WTC11 (cell line): ENCODE measurements around the gene NUSAP1. TPM values are rescaled to one million over a fixed set of nuclear protein-coding genes. Genes with fewer than 3 reads are reported as not detected.

Experiments used
- ATAC-seq: fragments of 200-7000 bp; cut with Tn5 transposase; 2 replicates; pipeline ENCODE4 v1.10.0; 2021; ENCODE audit warnings: mild to moderate bottlenecking, moderate library complexity
- CTCF ChIA-PET: fragments of 300-600 bp; sonication (Branson Sonifier 250); formaldehyde crosslinking; loops from one replicate; lab custom pipeline; 2021; ENCODE audit warnings: antibody characterized with exemption; lab: Charles Lee
- POLR2A ChIA-PET: fragments of 350-600 bp; sonication (Branson Sonifier 250); formaldehyde crosslinking; loops from one replicate; lab custom pipeline; 2021; ENCODE audit warnings: antibody characterized with exemption; lab: Charles Lee
- DNase-seq: peaks from one replicate; pipeline ENCODE4 v3.0.0; 2021; ENCODE audit warnings: low spot score
- H3K27ac Mint-ChIP-seq: 2 replicates; pipeline ENCODE4 v1.8.0; 2021; ENCODE audit warnings: mixed read lengths
- H3K27me3 Mint-ChIP-seq: 2 replicates; pipeline ENCODE4 v1.8.0; 2021; ENCODE audit warnings: low read depth, mild to moderate bottlenecking, moderate library complexity, mixed read lengths
- H3K36me3 Mint-ChIP-seq: 2 replicates; pipeline ENCODE4 v1.8.0; 2021; ENCODE audit warnings: mixed read lengths
- H3K4me1 Mint-ChIP-seq: 2 replicates; pipeline ENCODE4 v1.8.0; 2022; ENCODE audit warnings: mixed read lengths
- H3K4me3 Mint-ChIP-seq: 2 replicates; pipeline ENCODE4 v1.8.0; 2021; ENCODE audit warnings: mild to moderate bottlenecking, moderate library complexity, mixed read lengths
- H3K9me3 Mint-ChIP-seq: 2 replicates; pipeline ENCODE4 v1.8.0; 2021; ENCODE audit warnings: mixed read lengths
- CBFB ChIP-seq: sonication (generic); formaldehyde crosslinking; IDR thresholded peaks from 2 replicates; pipeline ENCODE4 v1.8.1; 2022; ENCODE audit warnings: mild to moderate bottlenecking, low read depth, missing genetic modification reagents
- CTCF ChIP-seq: fragments of 200-600 bp; IDR thresholded peaks from 2 replicates; pipeline ENCODE4 v1.8.0; 2022; ENCODE audit warnings: antibody characterized with exemption
- E2F4 ChIP-seq: sonication (generic); formaldehyde crosslinking; IDR thresholded peaks from 2 replicates; pipeline ENCODE4 v1.8.1; 2022; ENCODE audit warnings: low read depth, mild to moderate bottlenecking, moderate library complexity, missing genetic modification reagents, borderline replicate concordance
- E2F5 ChIP-seq: sonication (generic); formaldehyde crosslinking; IDR thresholded peaks from 2 replicates; pipeline ENCODE4 v1.8.1; 2022; ENCODE audit warnings: mild to moderate bottlenecking, moderate library complexity, missing genetic modification reagents
- ELF4 ChIP-seq: sonication (generic); formaldehyde crosslinking; IDR thresholded peaks from 2 replicates; pipeline ENCODE4 v1.8.1; 2022; ENCODE audit warnings: low read depth, mild to moderate bottlenecking, moderate library complexity, missing genetic modification reagents
- EMX1 ChIP-seq: fragments of 250-450 bp; sonication (Bioruptor Pico); IDR thresholded peaks from 2 replicates; pipeline ENCODE4 v1.8.0; 2021; ENCODE audit warnings: mild to moderate bottlenecking
- ESRRA ChIP-seq: sonication (generic); formaldehyde crosslinking; IDR thresholded peaks from 2 replicates; pipeline ENCODE4 v1.8.1; 2022; ENCODE audit warnings: mild to moderate bottlenecking, missing genetic modification reagents, borderline replicate concordance
- ETV6 ChIP-seq: sonication (generic); formaldehyde crosslinking; IDR thresholded peaks from 2 replicates; pipeline ENCODE4 v1.8.1; 2022; ENCODE audit warnings: mild to moderate bottlenecking, missing genetic modification reagents
- GABPB1 ChIP-seq: sonication (generic); formaldehyde crosslinking; IDR thresholded peaks from 2 replicates; pipeline ENCODE4 v1.8.1; 2023; ENCODE audit warnings: mild to moderate bottlenecking, missing genetic modification reagents
- GTF2I ChIP-seq: fragments of 250-450 bp; sonication (Bioruptor Pico); conservative IDR thresholded peaks from 2 replicates; pipeline ENCODE4 v1.4.0; 2021; ENCODE audit warnings: mild to moderate bottlenecking
- IRF1 ChIP-seq: sonication (generic); formaldehyde crosslinking; IDR thresholded peaks from 2 replicates; pipeline ENCODE4 v1.8.0; 2023; ENCODE audit warnings: missing genetic modification reagents
- MYBL2 ChIP-seq: sonication (generic); formaldehyde crosslinking; IDR thresholded peaks from 2 replicates; pipeline ENCODE4 v1.8.1; 2023; ENCODE audit warnings: mild to moderate bottlenecking, moderate library complexity, missing genetic modification reagents
- NR1H2 ChIP-seq: sonication (generic); formaldehyde crosslinking; IDR thresholded peaks from 2 replicates; pipeline ENCODE4 v1.9.0; 2021; ENCODE audit warnings: mild to moderate bottlenecking, moderate library complexity, missing genetic modification reagents
- NR3C1 ChIP-seq: sonication (generic); formaldehyde crosslinking; conservative IDR thresholded peaks from 2 replicates; pipeline ENCODE4 v1.8.1; 2023; ENCODE audit warnings: low read depth, mild to moderate bottlenecking, missing genetic modification reagents
- OVOL2 ChIP-seq: fragments of 250-450 bp; sonication (Bioruptor Pico); IDR thresholded peaks from 2 replicates; pipeline ENCODE4 v1.9.0; 2021; ENCODE audit warnings: mild to moderate bottlenecking, borderline replicate concordance
- RELA ChIP-seq: sonication (generic); formaldehyde crosslinking; IDR thresholded peaks from 2 replicates; pipeline ENCODE4 v1.8.1; 2022; ENCODE audit warnings: missing genetic modification reagents, mild to moderate bottlenecking, borderline replicate concordance
- RORB ChIP-seq: fragments of 250-450 bp; sonication (Bioruptor Pico); IDR thresholded peaks from 2 replicates; pipeline ENCODE4 v1.9.0; 2021; ENCODE audit warnings: mild to moderate bottlenecking
- SMAD3 ChIP-seq: sonication (generic); formaldehyde crosslinking; IDR thresholded peaks from 2 replicates; pipeline ENCODE4 v1.8.0; 2022; ENCODE audit warnings: missing genetic modification reagents, mild to moderate bottlenecking, borderline replicate concordance
- ZBTB21 ChIP-seq: sonication (generic); formaldehyde crosslinking; IDR thresholded peaks from 2 replicates; pipeline ENCODE4 v1.8.1; 2023; ENCODE audit warnings: mild to moderate bottlenecking, missing genetic modification reagents, borderline replicate concordance
- ZBTB43 ChIP-seq: sonication (generic); formaldehyde crosslinking; IDR thresholded peaks from 2 replicates; pipeline ENCODE4 v1.8.1; 2023; ENCODE audit warnings: mild to moderate bottlenecking, missing genetic modification reagents
- ZNF232 ChIP-seq: sonication (generic); formaldehyde crosslinking; IDR thresholded peaks from 2 replicates; pipeline ENCODE4 v1.8.0; 2022; ENCODE audit warnings: mild to moderate bottlenecking, missing genetic modification reagents
- ZNF317 ChIP-seq: sonication (generic); formaldehyde crosslinking; IDR thresholded peaks from 2 replicates; pipeline ENCODE4 v1.8.1; 2023; ENCODE audit warnings: low read depth, mild to moderate bottlenecking, moderate library complexity, missing genetic modification reagents, borderline replicate concordance
- ZNF396 ChIP-seq: fragments of 250-450 bp; sonication (Bioruptor Pico); IDR thresholded peaks from 2 replicates; pipeline ENCODE4 v1.8.0; 2021; ENCODE audit warnings: mild to moderate bottlenecking, moderate library complexity, borderline replicate concordance
- ZNF416 ChIP-seq: fragments of 250-450 bp; sonication (Bioruptor Pico); IDR thresholded peaks from 2 replicates; pipeline ENCODE4 v1.9.0; 2021; ENCODE audit warnings: mild to moderate bottlenecking, inconsistent platforms
- ZNF532 ChIP-seq: fragments of 250-450 bp; sonication (Bioruptor Pico); IDR thresholded peaks from 2 replicates; pipeline ENCODE4 v1.9.0; 2021; ENCODE audit warnings: mild to moderate bottlenecking, borderline replicate concordance
- total RNA-seq: library from RNA; stranded (reverse); gene quantifications from 3 replicates; pipeline ENCODE4 v1.2.3, GENCODE V29; 2021

The NUSAP1 gene
- total RNA-seq, 1 experiment from 2014 or later = 135 TPM

- TF ChIP-seq E2F5 (CRISPR knock-in tag) = no peak
- TF ChIP-seq ELF4 (CRISPR knock-in tag) = no peak
- TF ChIP-seq E2F4 (CRISPR knock-in tag) = no peak
- no peak for TF ChIP-seq ESRRA (CRISPR knock-in tag)
- no peak for TF ChIP-seq ZBTB21 (CRISPR knock-in tag)
- TF ChIP-seq IRF1 (CRISPR knock-in tag) = no peak
Observed at GRCh38 chr15:41285285-41285684, 47.4 kb upstream of the NUSAP1 start (continued).

- peak overlapping the region; percentile 28 for H3K27ac Mint-ChIP-seq
- H3K4me3 Mint-ChIP-seq = no peak overlapping the region; the same call in 1 of the 2 replicates
- ATAC-seq = no peak
- TF ChIP-seq GTF2I (no peak), MYBL2 (CRISPR knock-in tag) (no peak), CBFB (CRISPR knock-in tag) (no peak), ZNF317 (no peak), ZNF396 (CRISPR knock-in tag) (no peak), ZNF416 (CRISPR knock-in tag) (no peak), ZNF232 (no peak), OVOL2 (CRISPR knock-in tag) (no peak), RORB (CRISPR knock-in tag) (no peak), SMAD3 (CRISPR knock-in tag) (no peak), EMX1 (CRISPR knock-in tag) (no peak), GABPB1 (CRISPR knock-in tag) (no peak), RELA (no peak), ELF4 (CRISPR knock-in tag) (no peak), ETV6 (CRISPR knock-in tag) (no peak), NR3C1 (CRISPR knock-in tag) (no peak), NR1H2 (no peak), CTCF (no peak), ZBTB43 (CRISPR knock-in tag) (no peak), ZNF532 (CRISPR knock-in tag) (no peak)
- peaks cover 48% of the 10 kb centered on the region for H3K36me3 Mint-ChIP-seq
- ChIA-PET CTCF (no interaction called here), POLR2A (no interaction called here)
- no peaks in the 10 kb centered on the region for H3K9me3 Mint-ChIP-seq
- H3K27me3 Mint-ChIP-seq = no peaks in the 10 kb centered on the region
- no peak for DNase-seq
- peaks cover 25% of the 10 kb centered on the region for H3K4me1 Mint-ChIP-seq
Observed at GRCh38 chr15:41286665-41287333, 45.9 kb upstream of the NUSAP1 start.
